Large intestine (tissue), 3 donors: ENCODE measurements around the gene EXOC4. TPM values are rescaled to one million over a fixed set of nuclear protein-coding genes. Genes with fewer than 3 reads are reported as not detected.

Experiments used
- DNase-seq, 2 donors: peaks; one replicate each; pipeline versions ENCODE4 v3.0.0 to v3.0.0-alpha.2; 2013
- H3K27ac ChIP-seq: one replicate; pipeline ENCODE4 v1.5.1; 2013; ENCODE audit warnings: low read length
- H3K27me3 ChIP-seq: 2 replicates; pipeline ENCODE4 v1.6.1; 2013; ENCODE audit warnings: low read length; ENCODE audit not compliant: control insufficient read depth, insufficient read depth
- H3K36me3 ChIP-seq: 2 replicates; pipeline ENCODE4 v1.6.1; 2013; ENCODE audit warnings: low read length; ENCODE audit not compliant: control insufficient read depth, insufficient read depth
- H3K4me1 ChIP-seq: one replicate; pipeline ENCODE4 v1.6.1; 2013; ENCODE audit warnings: low read length; ENCODE audit not compliant: control insufficient read depth, insufficient read depth
- H3K4me3 ChIP-seq: one replicate; pipeline ENCODE4 v1.5.1; 2013; ENCODE audit warnings: low read length
- H3K9me3 ChIP-seq: one replicate; pipeline ENCODE4 v1.6.1; 2013; ENCODE audit warnings: mild to moderate bottlenecking, low read depth, low read length, moderate library complexity; ENCODE audit not compliant: control insufficient read depth
- WGBS: methylation state at CpG from one replicate; pipeline ENCODE4 v1.1.5; 2013; ENCODE audit warnings: low lambda C conversion rate; ENCODE audit not compliant: insufficient coverage; 5-methylcytosine and 5-hydroxymethylcytosine counted together
- polyA plus RNA-seq: library from polyadenylated mRNA; unstranded; fragments of 120-200 nt; gene quantifications from one replicate; pipeline ENCODE4 v1.2.1, GENCODE V29; 2013

Gene EXOC4
- polyA plus RNA-seq, 1 donor: 45.4 TPM

GRCh38 chr7:133501771-133502170 lies 248.9 kb downstream of the EXOC4 start:
- WGBS: 100% methylated on average over 2 of the region's 5 CpGs

GRCh38 chr7:133502498-133502897 lies 249.6 kb downstream of the EXOC4 start:
- no peaks in the 10 kb centered on the region for H3K4me1 ChIP-seq
- no peaks in the 10 kb centered on the region for H3K9me3 ChIP-seq
- no peak overlapping the region for H3K4me3 ChIP-seq
- H3K27me3 ChIP-seq: no peaks in the 10 kb centered on the region
- no CpG with 5 or more reads among the region's 1 CpG for WGBS
- no peak for DNase-seq
- no peaks in the 10 kb centered on the region for H3K36me3 ChIP-seq
- no peak overlapping the region for H3K27ac ChIP-seq

More at GRCh38 chr7:133501771-133502170, 248.9 kb downstream of the EXOC4 start:
- no peak for DNase-seq
- no peak overlapping the region for H3K27ac ChIP-seq
- no peaks in the 10 kb centered on the region for H3K4me1 ChIP-seq
- H3K4me3 ChIP-seq: no peak overlapping the region
- no peaks in the 10 kb centered on the region for H3K36me3 ChIP-seq
- H3K27me3 ChIP-seq: no peaks in the 10 kb centered on the region
- no peaks in the 10 kb centered on the region for H3K9me3 ChIP-seq

- no peaks in the 10 kb centered on the region for H3K27me3 ChIP-seq
- no peaks in the 10 kb centered on the region for H3K9me3 ChIP-seq
- no peaks in the 10 kb centered on the region for H3K36me3 ChIP-seq
- WGBS: no CpG with 5 or more reads among the region's 1 CpG
- H3K4me1 ChIP-seq: no peaks in the 10 kb centered on the region
- DNase-seq: no peak
- no peak overlapping the region for H3K4me3 ChIP-seq
- H3K27ac ChIP-seq: no peak overlapping the region
Measured at GRCh38 chr7:133502972-133503371, 250.1 kb downstream of the EXOC4 start.

- no peak for DNase-seq
- Histone ChIP-seq H3K27ac (no peak overlapping the region), H3K9me3 (no peaks in the 10 kb centered on the region), H3K4me3 (no peak overlapping the region), H3K4me1 (peaks cover 3% of the 10 kb centered on the region), H3K36me3 (no peaks in the 10 kb centered on the region), H3K27me3 (no peaks in the 10 kb centered on the region)
- WGBS: 90% methylated on average over 2 of the region's 3 CpGs
Measured at GRCh38 chr7:133504825-133505224, 251.9 kb downstream of the EXOC4 start.

GRCh38 chr7:133509822-133510221 lies 256.9 kb downstream of the EXOC4 start:
- no peak overlapping the region for H3K27ac ChIP-seq
- no peaks in the 10 kb centered on the region for H3K9me3 ChIP-seq
- no peak for DNase-seq
- H3K36me3 ChIP-seq: no peaks in the 10 kb centered on the region
- peaks cover 5% of the 10 kb centered on the region for H3K4me1 ChIP-seq
- no peak overlapping the region for H3K4me3 ChIP-seq
- H3K27me3 ChIP-seq: no peaks in the 10 kb centered on the region
- 100% methylated on average over 5 of the region's 5 CpGs for WGBS

GRCh38 chr7:133510326-133511055 lies 257.6 kb downstream of the EXOC4 start:
- 79% methylated on average over 2 of the region's 4 CpGs for WGBS
- Histone ChIP-seq H3K27ac (peak overlapping the region; percentile 38), H3K4me3 (no peak overlapping the region)

GRCh38 chr7:133511252-133511651 lies 258.4 kb downstream of the EXOC4 start:
- DNase-seq: peak in 1 of 2 donors; percentile 0
- no peaks in the 10 kb centered on the region for H3K9me3 ChIP-seq
- H3K27me3 ChIP-seq: no peaks in the 10 kb centered on the region
- WGBS: no CpG with 5 or more reads among the region's 3 CpGs
- peaks cover 5% of the 10 kb centered on the region for H3K4me1 ChIP-seq
- no peak overlapping the region for H3K4me3 ChIP-seq
- H3K36me3 ChIP-seq: no peaks in the 10 kb centered on the region
- H3K27ac ChIP-seq: no peak overlapping the region

More at GRCh38 chr7:133510326-133511055, 257.6 kb downstream of the EXOC4 start:
- Histone ChIP-seq H3K36me3 (no peaks in the 10 kb centered on the region), H3K9me3 (no peaks in the 10 kb centered on the region), H3K4me1 (peaks cover 5% of the 10 kb centered on the region), H3K27me3 (no peaks in the 10 kb centered on the region)
- DNase-seq: peak; percentile 72 to 90

- no peak overlapping the region for H3K27ac ChIP-seq
- no peaks in the 10 kb centered on the region for H3K27me3 ChIP-seq
- H3K4me1 ChIP-seq: peaks cover 5% of the 10 kb centered on the region
- DNase-seq: no peak
- H3K4me3 ChIP-seq: no peak overlapping the region
- no peaks in the 10 kb centered on the region for H3K36me3 ChIP-seq
- WGBS: 100% methylated on average over 1 of the region's 5 CpGs
- no peaks in the 10 kb centered on the region for H3K9me3 ChIP-seq
Measured at GRCh38 chr7:133511708-133512107, 258.8 kb downstream of the EXOC4 start.

- H3K4me1 ChIP-seq: peaks cover 5% of the 10 kb centered on the region
- 100% methylated on average over 1 of the region's 11 CpGs for WGBS
- H3K36me3 ChIP-seq: no peaks in the 10 kb centered on the region
- H3K27ac ChIP-seq: no peak overlapping the region
- DNase-seq: no peak
- no peak overlapping the region for H3K4me3 ChIP-seq
- no peaks in the 10 kb centered on the region for H3K27me3 ChIP-seq
- no peaks in the 10 kb centered on the region for H3K9me3 ChIP-seq
Measured at GRCh38 chr7:133512560-133512959, 259.7 kb downstream of the EXOC4 start.

- Histone ChIP-seq H3K27ac (no peak overlapping the region), H3K36me3 (no peaks in the 10 kb centered on the region), H3K9me3 (no peaks in the 10 kb centered on the region), H3K4me1 (peaks cover 5% of the 10 kb centered on the region), H3K27me3 (no peaks in the 10 kb centered on the region), H3K4me3 (no peak overlapping the region)
- no peak for DNase-seq
- no CpG with 5 or more reads among the region's 2 CpGs for WGBS
Measured at GRCh38 chr7:133513608-133514007, 260.7 kb downstream of the EXOC4 start.

GRCh38 chr7:133514551-133514950 lies 261.7 kb downstream of the EXOC4 start:
- Histone ChIP-seq H3K36me3 (no peaks in the 10 kb centered on the region), H3K27ac (no peak overlapping the region), H3K9me3 (no peaks in the 10 kb centered on the region), H3K4me1 (peaks cover 5% of the 10 kb centered on the region), H3K27me3 (no peaks in the 10 kb centered on the region), H3K4me3 (no peak overlapping the region)
- DNase-seq: no peak
